ENCODE measurements around the gene CUBN.

Gene CUBN

DNA sequence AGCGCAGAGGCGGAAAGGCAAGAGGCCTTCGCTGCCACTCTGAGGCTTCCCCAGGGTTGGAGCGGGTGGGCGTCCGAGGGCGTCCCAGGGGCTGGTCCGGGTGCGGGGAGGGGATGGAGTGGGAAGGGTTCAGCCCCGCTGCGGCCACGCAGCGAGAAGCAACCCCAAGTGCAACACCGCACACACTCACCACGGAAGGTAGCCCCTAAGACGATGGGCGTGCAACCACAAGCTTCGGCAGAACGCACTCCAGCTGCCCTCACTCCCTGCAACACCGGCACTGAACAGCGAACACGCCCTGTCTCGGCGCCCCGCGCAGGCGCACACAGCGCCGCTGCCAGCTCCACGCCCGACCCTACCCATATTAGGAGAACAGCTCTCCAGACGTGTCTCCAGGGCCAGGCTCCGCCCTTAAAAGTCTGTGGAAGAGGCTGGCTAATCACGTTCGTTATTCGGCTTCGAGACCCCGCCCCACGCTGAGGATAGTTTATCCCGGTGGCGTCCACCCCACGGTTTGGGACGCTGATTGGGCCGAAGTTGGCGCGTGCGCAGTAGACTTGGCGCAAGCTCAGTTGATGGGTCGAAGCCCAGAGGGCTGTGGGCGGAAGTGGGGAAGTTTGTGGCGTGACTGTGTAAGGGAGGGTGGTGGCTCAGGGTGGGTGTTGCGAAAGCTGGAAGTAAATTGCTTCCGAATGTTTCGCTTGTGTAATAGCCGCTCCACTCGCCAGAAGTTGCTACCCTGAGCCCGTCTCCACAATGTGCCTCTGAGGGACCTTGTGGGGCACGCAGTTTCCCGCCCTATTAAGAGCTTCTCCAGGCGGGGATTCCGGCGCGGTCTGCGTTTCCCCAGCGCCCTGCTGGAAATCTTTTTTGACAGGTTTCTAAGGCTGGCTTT is 312.2 kb downstream of the CUBN start, which contains the start of gene RSU1:
Gene RSU1, minus strand, starts transcription at position 300 of the 895 bp plus-strand sequence. CDS start 343 bp downstream, outside the sequence.
- Histone ChIP-seq H3K9me3 (ENCODE audit: severe bottlenecking) (no peaks in the 10 kb centered on the region), H3K36me3 (no peaks in the 10 kb centered on the region), H3K27ac (peak within 1 kb of the TSS; percentile 64), H3K27me3 (ENCODE audit: insufficient read depth, low read depth, severe bottlenecking) (no peaks in the 10 kb centered on the region), H3K4me3 (ENCODE audit: low read depth, low read length) (peak within 1 kb of the TSS; percentile 83)
- peak; percentile 97 for DNase-seq
- TF ChIP-seq, protein P1, sequence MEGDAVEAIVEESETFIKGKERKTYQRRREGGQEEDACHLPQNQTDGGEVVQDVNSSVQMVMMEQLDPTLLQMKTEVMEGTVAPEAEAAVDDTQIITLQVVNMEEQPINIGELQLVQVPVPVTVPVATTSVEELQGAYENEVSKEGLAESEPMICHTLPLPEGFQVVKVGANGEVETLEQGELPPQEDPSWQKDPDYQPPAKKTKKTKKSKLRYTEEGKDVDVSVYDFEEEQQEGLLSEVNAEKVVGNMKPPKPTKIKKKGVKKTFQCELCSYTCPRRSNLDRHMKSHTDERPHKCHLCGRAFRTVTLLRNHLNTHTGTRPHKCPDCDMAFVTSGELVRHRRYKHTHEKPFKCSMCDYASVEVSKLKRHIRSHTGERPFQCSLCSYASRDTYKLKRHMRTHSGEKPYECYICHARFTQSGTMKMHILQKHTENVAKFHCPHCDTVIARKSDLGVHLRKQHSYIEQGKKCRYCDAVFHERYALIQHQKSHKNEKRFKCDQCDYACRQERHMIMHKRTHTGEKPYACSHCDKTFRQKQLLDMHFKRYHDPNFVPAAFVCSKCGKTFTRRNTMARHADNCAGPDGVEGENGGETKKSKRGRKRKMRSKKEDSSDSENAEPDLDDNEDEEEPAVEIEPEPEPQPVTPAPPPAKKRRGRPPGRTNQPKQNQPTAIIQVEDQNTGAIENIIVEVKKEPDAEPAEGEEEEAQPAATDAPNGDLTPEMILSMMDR (IDR thresholded peaks at IDR 0.05; ENCODE audit: low read depth, low read length), result no peak

GRCh38 chr10:16816830-16817124 is 312.8 kb downstream of the CUBN start:
- H3K4me3 ChIP-seq (ENCODE audit: low read depth, low read length), result peak overlapping the region; percentile 83
- H3K36me3 ChIP-seq, result no peaks in the 10 kb centered on the region
- no peaks in the 10 kb centered on the region for H3K9me3 ChIP-seq (ENCODE audit: severe bottlenecking)
- H3K27me3 ChIP-seq (ENCODE audit: insufficient read depth, low read depth, severe bottlenecking), result no peaks in the 10 kb centered on the region
- no peak overlapping the region for H3K27ac ChIP-seq
- DNase-seq, result no peak
- TF ChIP-seq, protein P1 (IDR thresholded peaks at IDR 0.05; ENCODE audit: low read depth, low read length), result no peak

GRCh38 chr10:16816171-16816570 is 313.4 kb downstream of the CUBN start:
- TF ChIP-seq, protein P1 (IDR thresholded peaks at IDR 0.05; ENCODE audit: low read depth, low read length), result no peak
- Histone ChIP-seq H3K27me3 (ENCODE audit: insufficient read depth, low read depth, severe bottlenecking) (no peaks in the 10 kb centered on the region), H3K4me3 (ENCODE audit: low read depth, low read length) (no peak overlapping the region), H3K36me3 (no peaks in the 10 kb centered on the region), H3K9me3 (ENCODE audit: severe bottlenecking) (no peaks in the 10 kb centered on the region), H3K27ac (no peak overlapping the region)
- DNase-seq, result no peak

DNA sequence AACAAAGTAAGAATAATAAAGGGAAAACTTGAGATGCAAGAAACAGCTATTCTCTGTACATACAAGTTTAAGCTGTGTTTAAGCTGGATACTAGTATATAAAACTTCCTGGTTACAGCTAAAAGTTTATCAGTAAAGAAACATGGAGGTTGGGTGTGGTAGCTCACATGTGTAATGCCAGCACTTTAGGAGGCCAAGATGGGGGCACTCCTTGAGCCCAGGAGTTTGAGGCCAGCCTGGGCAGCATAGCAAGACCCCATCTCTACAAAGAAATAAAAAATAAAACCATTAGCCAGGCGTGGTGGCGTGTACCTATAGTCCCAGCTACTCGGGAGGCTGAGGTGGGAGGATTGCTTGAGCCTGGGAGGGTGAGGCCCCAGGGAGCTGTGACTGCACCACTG is 315.6 kb downstream of the CUBN start:
- H3K36me3 ChIP-seq, result no peaks in the 10 kb centered on the region
- no peak for DNase-seq
- H3K9me3 ChIP-seq (ENCODE audit: severe bottlenecking), result no peaks in the 10 kb centered on the region
- H3K27me3 ChIP-seq (ENCODE audit: insufficient read depth, low read depth, severe bottlenecking), result no peaks in the 10 kb centered on the region
- no peak overlapping the region for H3K27ac ChIP-seq
- TF ChIP-seq, protein P1 (IDR thresholded peaks at IDR 0.05; ENCODE audit: low read depth, low read length), result no peak
- no peak overlapping the region for H3K4me3 ChIP-seq (ENCODE audit: low read depth, low read length)

DNA sequence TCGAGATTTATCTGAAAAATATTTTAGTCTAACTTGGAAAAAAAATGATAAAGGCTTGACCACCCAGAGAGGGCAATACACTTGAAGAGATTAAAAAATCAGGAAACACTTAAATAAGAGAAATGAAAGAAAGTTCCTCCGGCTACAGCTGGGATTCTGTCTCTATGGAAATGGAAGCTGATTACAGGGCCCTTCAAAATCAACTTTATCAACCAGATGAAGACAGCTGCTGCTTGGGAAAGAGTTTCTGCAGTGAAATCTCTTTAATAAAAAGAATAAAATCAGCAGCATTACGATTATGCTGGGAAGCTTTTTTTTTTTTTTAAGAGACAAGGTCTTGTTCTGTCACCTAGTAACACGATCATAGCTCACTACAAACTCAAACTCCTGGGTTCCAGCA is 316.9 kb downstream of the CUBN start:
- Histone ChIP-seq H3K27me3 (ENCODE audit: insufficient read depth, low read depth, severe bottlenecking) (no peaks in the 10 kb centered on the region), H3K27ac (no peak overlapping the region), H3K36me3 (no peaks in the 10 kb centered on the region), H3K4me3 (ENCODE audit: low read depth, low read length) (no peak overlapping the region), H3K9me3 (ENCODE audit: severe bottlenecking) (no peaks in the 10 kb centered on the region)
- DNase-seq, result no peak
- TF ChIP-seq, protein P1 (IDR thresholded peaks at IDR 0.05; ENCODE audit: low read depth, low read length), result no peak
